GM12874 (cell line): ENCODE results near the gene TBL1X.

ENCODE experiments used
- CTCF ChIP-seq: IDR thresholded peaks from 2 replicates; pipeline ENCODE4 v1.5.1; 2011; ENCODE audit warnings: low read depth, mild to moderate bottlenecking, control low read depth, low read length, moderate library complexity; ENCODE audit not compliant: insufficient read depth

Gene TBL1X

GRCh38 chrX:9593756-9594155 is 128.9 kb downstream of the TBL1X start:
- no peak for TF ChIP-seq CTCF

- no peak for TF ChIP-seq CTCF
These were observed 130.3 kb downstream of the TBL1X start for GRCh38 chrX:9595174-9595573.

DNA sequence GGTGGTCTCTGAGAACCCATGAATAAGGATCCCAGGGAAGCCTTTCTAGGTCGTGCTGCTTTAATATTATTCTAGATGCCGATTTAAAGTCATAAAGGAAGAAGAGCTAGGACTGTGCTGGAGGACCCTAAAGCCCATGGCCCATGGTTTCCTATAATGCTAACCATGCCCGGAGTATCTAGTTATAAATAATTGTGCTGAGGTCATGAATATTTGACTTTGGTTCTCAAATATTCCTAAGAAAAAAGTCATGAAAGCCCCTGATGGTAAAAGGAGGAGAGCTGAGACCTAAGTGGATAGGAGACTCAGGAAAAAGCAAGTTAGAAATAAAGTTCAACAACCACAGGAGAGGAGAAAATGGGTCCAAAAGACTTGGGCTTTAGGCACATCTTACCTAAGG is 132.0 kb downstream of the TBL1X start:
- TF ChIP-seq CTCF = no peak

GRCh38 chrX:9597361-9598035 is 132.6 kb downstream of the TBL1X start:
- no peak for TF ChIP-seq CTCF

GRCh38 chrX:9598344-9598743 is 133.5 kb downstream of the TBL1X start:
- no peak for TF ChIP-seq CTCF

GRCh38 chrX:9604111-9604907 is 139.5 kb downstream of the TBL1X start:
- TF ChIP-seq CTCF = no peak

- no peak for TF ChIP-seq CTCF
These were observed 140.0 kb downstream of the TBL1X start for GRCh38 chrX:9604908-9605306.
